ENCODE measurements around the gene HELB.

DNA sequence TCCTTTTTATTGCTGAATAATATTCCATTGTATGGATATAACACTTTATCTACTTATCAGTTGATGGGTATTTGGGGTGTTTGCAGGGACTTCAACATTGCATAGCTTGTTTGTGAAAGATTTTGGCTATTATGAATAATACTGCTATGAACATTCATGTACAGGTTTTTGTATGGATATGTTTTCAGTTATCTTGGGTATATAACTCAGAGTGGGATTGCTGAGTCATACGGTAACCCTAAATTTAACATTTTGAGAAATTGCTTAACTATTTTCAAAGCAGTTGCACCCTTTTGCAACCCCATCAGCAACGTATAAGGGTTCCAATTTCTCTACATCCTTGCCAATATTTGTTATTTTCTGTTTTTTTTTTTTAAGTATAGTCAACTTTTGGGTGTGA is 27.3 kb upstream of the HELB start:
- TF ChIP-seq EZH2 (IDR thresholded peaks at IDR 0.05; ENCODE audit: insufficient read depth, low read length), result no peak
- TF ChIP-seq, protein P1, sequence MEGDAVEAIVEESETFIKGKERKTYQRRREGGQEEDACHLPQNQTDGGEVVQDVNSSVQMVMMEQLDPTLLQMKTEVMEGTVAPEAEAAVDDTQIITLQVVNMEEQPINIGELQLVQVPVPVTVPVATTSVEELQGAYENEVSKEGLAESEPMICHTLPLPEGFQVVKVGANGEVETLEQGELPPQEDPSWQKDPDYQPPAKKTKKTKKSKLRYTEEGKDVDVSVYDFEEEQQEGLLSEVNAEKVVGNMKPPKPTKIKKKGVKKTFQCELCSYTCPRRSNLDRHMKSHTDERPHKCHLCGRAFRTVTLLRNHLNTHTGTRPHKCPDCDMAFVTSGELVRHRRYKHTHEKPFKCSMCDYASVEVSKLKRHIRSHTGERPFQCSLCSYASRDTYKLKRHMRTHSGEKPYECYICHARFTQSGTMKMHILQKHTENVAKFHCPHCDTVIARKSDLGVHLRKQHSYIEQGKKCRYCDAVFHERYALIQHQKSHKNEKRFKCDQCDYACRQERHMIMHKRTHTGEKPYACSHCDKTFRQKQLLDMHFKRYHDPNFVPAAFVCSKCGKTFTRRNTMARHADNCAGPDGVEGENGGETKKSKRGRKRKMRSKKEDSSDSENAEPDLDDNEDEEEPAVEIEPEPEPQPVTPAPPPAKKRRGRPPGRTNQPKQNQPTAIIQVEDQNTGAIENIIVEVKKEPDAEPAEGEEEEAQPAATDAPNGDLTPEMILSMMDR (IDR thresholded peaks at IDR 0.05; ENCODE audit: insufficient read depth, low read depth, low read length), result no peak
